Peyer's patch (tissue), 4 donors: ENCODE measurements around the gene JAML. TPM values are rescaled to one million over a fixed set of nuclear protein-coding genes. Genes with fewer than 3 reads are reported as not detected.

Experiments used
- DNase-seq, 3 donors: peaks; one replicate each; pipeline ENCODE4 v3.0.0-alpha.2; 2017 to 2019
- H3K27ac ChIP-seq, 4 donors: fragments of 200-600 bp; sonication (generic); one replicate each; pipeline ENCODE4 v1.5.1; 2016 to 2019
- H3K27me3 ChIP-seq, 2 donors: fragments of 200-600 bp; sonication (generic); one replicate each; pipeline ENCODE4 v1.5.1; 2019
- H3K36me3 ChIP-seq, 3 donors: fragments of 200-600 bp; sonication (generic); one replicate each; pipeline ENCODE4 v1.5.1; 2016 to 2019
- H3K4me1 ChIP-seq, 4 donors: fragments of 200-600 bp; sonication (generic); one replicate each; pipeline ENCODE4 v1.5.1; 2016 to 2019
- H3K4me3 ChIP-seq, 4 donors: fragments of 200-600 bp; sonication (generic); 1 replicate in 3 of 4; 2 replicates in 1 of 4; pipeline ENCODE4 v1.5.1; 2016 to 2019; ENCODE audit warnings: mild to moderate bottlenecking in 1 of 4
- H3K9me3 ChIP-seq, 4 donors: fragments of 200-600 bp; sonication (generic); one replicate each; pipeline ENCODE4 v1.5.1; 2016 to 2019; ENCODE audit warnings: mild to moderate bottlenecking in 1 of 4
- CTCF ChIP-seq, 6 experiments: fragments of 450-650 bp in 4 of 6; fragments of 200-600 bp in 2 of 6; sonication (generic) in 1 of 6; IDR thresholded peaks; one replicate each; pipeline ENCODE4 v1.5.1; 2017 to 2019; ENCODE audit warnings: antibody characterized with exemption in 6 of 6, mild to moderate bottlenecking in 3 of 6, moderate library complexity in 1 of 6
- POLR2A ChIP-seq, 2 donors: fragments of 450-650 bp; IDR thresholded peaks; one replicate each; pipeline ENCODE4 v1.5.1; 2017; ENCODE audit warnings: antibody characterized with exemption in 2 of 2, mild to moderate bottlenecking in 2 of 2, moderate library complexity in 2 of 2
- total RNA-seq, 4 donors: library from RNA; depleted of rRNA; stranded (reverse); fragments of >200 nt; gene quantifications; one replicate each; pipeline ENCODE4 v1.1.0, GENCODE V29; 2016

Gene JAML
- total RNA-seq, 4 donors from 2014 or later, result 7.5 to 83.3 (median 14.4) TPM

- H3K9me3 ChIP-seq, result no peaks in the 10 kb centered on the region
- no peak for DNase-seq
- TF ChIP-seq CTCF (IDR thresholded peaks at IDR 0.05) (no peak), POLR2A (IDR thresholded peaks at IDR 0.05) (no peak)
- H3K27ac ChIP-seq, result no peak overlapping the region
- no peak overlapping the region for H3K4me3 ChIP-seq
- H3K36me3 ChIP-seq, result peaks cover 0 to 15% (median 0%) of the 10 kb centered on the region in 3 donors
- no peaks in the 10 kb centered on the region for H3K27me3 ChIP-seq
- peaks cover 0 to 7% (median 0%) of the 10 kb centered on the region in 4 donors for H3K4me1 ChIP-seq
These were observed 7.8 kb upstream of the JAML start for GRCh38 chr11:118232659-118233058.

- DNase-seq, result no peak
- Histone ChIP-seq H3K9me3 (no peaks in the 10 kb centered on the region), H3K27ac (no peak overlapping the region), H3K4me1 (peaks cover 0 to 7% (median under 1%) of the 10 kb centered on the region in 4 donors), H3K27me3 (no peaks in the 10 kb centered on the region), H3K36me3 (peaks cover 0 to 19% (median 0%) of the 10 kb centered on the region in 3 donors), H3K4me3 (no peak overlapping the region)
- TF ChIP-seq POLR2A (IDR thresholded peaks at IDR 0.05), result no peak
- no peak for TF ChIP-seq CTCF (IDR thresholded peaks at IDR 0.05)
These were observed 6.7 kb upstream of the JAML start for GRCh38 chr11:118231461-118231860.

- no peak for DNase-seq
- Histone ChIP-seq H3K27me3 (no peaks in the 10 kb centered on the region), H3K36me3 (peaks cover 0 to 20% (median 0%) of the 10 kb centered on the region in 3 donors), H3K27ac (peak overlapping the region; percentile 4 to 51 (median 46)), H3K9me3 (no peaks in the 10 kb centered on the region), H3K4me3 (no peak overlapping the region), H3K4me1 (peaks cover 0 to 7% (median 2%) of the 10 kb centered on the region in 4 donors)
- TF ChIP-seq POLR2A (IDR thresholded peaks at IDR 0.05), result no peak
- no peak for TF ChIP-seq CTCF (IDR thresholded peaks at IDR 0.05)
These were observed 5.3 kb upstream of the JAML start for GRCh38 chr11:118230088-118230487.

GRCh38 chr11:118229274-118229847 lies 4.5 kb upstream of the JAML start:
- H3K36me3 ChIP-seq, result peaks cover 0 to 20% (median 0%) of the 10 kb centered on the region in 3 donors
- H3K27ac ChIP-seq, result peak overlapping the region; percentile 4 to 51 (median 46)
- no peak overlapping the region for H3K4me3 ChIP-seq
- H3K4me1 ChIP-seq, result peaks cover 0 to 7% (median 2%) of the 10 kb centered on the region in 4 donors
- H3K27me3 ChIP-seq, result no peaks in the 10 kb centered on the region
- TF ChIP-seq POLR2A (IDR thresholded peaks at IDR 0.05) (no peak), CTCF (IDR thresholded peaks at IDR 0.05) (no peak)
- H3K9me3 ChIP-seq, result no peaks in the 10 kb centered on the region
- DNase-seq, result no peak

GRCh38 chr11:118227865-118228785 lies 3.3 kb upstream of the JAML start:
- Histone ChIP-seq H3K4me1 (peaks cover 0 to 7% (median 2%) of the 10 kb centered on the region in 4 donors), H3K27me3 (no peaks in the 10 kb centered on the region), H3K9me3 (no peaks in the 10 kb centered on the region), H3K4me3 (no peak overlapping the region), H3K27ac (peak overlapping the region; percentile 56 to 61 (median 58)), H3K36me3 (peaks cover 0 to 14% (median 0%) of the 10 kb centered on the region in 3 donors)
- peak in 2 of 3 donors; percentile 38 to 59 for DNase-seq
- TF ChIP-seq CTCF (IDR thresholded peaks at IDR 0.05), result no peak
- no peak for TF ChIP-seq POLR2A (IDR thresholded peaks at IDR 0.05)
